GM19438 (cell line): ENCODE results near the gene USP46.

Experiments
- ATAC-seq: cut with Tn5 transposase; IDR thresholded peaks from one replicate; pipeline ENCODE4 v1.9.1; 2021; ENCODE audit warnings: low read depth; ENCODE audit not compliant: unreplicated experiment

USP46 gene

DNA sequence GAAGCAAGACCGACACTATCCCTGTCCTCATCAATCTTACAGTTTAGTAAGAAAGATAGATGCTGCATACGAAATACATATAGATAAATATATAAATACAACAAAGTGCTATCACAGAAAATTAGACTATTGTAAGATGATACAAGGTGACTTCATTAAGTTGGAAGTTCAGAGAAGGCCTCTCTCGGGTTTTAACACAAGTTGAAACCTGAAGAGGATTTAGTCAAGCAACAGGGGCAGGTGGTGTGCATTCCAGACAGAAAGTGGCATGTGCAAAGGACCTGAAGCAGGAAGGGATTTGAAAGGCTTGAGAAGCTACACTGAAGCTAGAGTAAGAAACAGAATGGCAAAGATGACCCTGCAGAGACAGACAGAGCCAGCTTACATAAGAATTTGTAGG is 36.5 kb downstream of the USP46 start:
- no peak for ATAC-seq

DNA sequence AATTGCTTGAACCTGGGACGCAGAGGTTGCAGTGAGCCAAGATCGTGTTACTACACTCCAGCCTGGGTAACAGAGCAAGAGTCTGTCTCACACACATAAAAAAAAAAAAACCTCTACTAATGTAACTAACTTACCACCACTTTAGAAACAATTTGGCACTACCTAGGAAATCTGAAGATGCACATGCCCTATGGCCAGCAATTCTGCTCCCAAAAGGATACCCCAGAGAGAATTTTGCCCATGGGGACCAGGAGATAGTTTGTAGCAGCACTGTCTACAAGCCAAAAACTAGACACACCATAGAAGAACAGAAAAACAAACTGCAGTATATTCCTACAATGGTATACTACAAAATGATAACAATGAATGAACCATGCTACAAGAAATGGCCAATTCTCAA is 37.5 kb downstream of the USP46 start:
- ATAC-seq = no peak

DNA sequence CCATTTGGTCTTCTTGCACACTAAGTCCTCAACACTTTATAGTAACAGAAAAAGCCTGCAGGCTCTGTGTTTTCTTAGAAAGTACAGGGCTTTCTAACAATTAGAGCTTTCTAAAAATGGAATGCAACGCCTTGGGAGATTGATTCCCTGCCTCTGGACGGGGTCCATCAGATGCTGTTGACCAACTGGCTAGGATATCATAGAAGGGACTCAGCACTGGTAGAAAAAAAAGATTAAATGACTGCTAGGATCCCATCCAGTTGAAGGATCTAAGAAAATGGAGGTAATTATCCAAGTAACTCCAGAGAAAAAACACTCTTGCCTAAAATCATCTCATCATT is 39.5 kb downstream of the USP46 start:
- ATAC-seq = no peak

DNA sequence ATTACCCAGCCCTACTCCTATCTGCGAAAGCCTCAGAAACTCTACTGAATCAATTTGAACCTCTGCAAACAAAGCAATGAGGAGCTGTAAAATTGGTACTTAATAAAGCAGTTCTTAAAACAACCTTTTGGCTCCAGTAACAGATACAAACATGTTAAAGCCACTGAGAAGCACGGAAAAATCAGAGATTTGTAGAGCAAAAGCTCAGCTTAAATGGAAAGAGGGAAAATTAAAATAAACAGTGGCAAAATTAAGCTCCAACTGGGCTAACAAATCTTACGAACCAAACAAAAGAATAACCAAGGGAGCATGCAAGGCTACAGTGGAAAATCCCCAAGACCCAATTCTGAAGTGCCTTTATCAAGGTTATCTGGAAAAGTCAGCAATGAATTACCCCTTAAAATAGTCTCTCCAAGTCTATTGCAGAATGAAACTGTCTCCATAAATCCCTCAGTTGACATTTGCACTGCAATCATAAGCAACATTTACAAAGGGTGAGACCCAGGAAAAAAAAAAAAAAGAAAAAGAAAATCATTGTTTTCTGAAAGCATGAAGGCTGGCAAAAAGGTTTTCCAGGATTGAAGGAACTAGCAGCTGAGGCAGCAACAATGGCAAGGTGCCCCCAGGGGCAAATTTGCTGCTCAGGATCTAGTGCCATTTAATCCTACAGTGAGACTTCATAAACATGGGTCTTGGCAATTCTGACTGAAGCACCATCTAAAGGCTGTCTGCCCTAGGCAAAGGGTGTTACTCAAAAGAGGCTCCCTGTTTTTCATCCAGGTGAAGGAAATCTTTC is 40.1 kb downstream of the USP46 start:
- no peak for ATAC-seq

DNA sequence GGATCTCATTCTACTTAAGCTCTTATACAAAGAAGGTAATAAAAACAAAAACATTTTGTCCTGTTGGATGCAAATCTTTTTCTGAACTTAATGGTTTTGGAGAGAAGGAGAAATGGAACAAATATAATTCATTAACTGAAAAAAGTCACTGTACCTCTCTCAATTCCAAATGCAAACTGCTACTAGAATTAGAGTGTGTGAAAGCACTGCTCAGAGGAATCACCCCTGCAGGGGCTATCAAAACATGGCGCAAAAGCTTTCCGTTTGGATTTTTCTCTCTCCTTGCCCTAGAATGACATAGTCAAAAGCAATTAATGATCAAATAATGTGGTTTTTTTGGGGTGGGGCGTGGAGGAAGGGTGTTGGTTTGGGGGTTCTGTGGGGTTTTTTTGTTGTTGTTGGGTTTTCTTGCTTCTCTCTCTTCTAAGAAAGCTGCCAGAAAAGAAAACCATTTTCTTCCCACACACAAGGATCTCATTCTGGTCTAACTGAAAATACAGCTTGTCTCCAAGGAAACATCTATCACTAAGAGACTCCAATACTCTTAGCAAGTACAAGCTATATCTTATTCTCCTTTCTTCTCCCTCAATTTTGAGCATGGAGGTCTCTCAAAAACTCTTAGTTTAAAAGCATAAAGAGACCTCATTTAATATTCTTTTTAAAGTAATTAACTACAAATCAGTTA is 41.6 kb downstream of the USP46 start:
- ATAC-seq = no peak

DNA sequence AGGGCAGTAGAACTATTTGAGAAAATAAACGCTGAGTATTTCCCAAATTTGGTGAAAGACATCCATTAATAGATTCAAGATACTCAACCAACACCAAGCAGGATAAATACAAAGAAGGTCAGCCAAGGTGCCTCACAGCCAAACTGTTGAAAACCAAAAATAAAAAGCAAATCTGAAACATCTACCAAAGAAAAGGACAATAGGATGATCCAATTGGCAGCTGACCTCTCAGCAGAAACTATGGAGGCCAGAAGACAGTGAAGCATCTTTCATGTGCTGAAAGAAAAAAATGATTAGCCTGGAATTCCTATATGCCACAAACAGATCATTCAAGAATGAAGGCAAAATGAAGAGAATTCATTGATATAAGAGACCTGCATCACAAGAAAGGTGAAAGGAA is 44.9 kb downstream of the USP46 start:
- ATAC-seq = no peak

DNA sequence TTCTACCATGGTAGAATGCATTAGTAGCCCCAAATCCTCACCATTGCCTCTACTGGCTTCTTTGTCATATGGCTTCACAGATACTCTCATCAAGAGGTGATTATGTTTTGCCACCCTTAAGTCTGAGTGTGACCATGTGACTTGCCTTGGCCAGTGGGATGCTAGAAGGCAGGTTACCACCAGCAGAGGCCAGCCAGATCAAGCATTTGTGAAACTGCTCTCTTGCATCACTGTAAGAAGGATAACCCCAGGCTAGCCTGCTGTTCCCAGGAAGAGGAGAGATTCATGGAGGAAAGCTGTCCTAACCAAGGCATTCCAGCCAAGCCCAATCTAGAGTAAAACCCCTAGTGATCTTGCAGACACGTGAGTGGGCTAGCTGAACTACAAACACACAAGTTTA is 46.8 kb downstream of the USP46 start:
- ATAC-seq = no peak

DNA sequence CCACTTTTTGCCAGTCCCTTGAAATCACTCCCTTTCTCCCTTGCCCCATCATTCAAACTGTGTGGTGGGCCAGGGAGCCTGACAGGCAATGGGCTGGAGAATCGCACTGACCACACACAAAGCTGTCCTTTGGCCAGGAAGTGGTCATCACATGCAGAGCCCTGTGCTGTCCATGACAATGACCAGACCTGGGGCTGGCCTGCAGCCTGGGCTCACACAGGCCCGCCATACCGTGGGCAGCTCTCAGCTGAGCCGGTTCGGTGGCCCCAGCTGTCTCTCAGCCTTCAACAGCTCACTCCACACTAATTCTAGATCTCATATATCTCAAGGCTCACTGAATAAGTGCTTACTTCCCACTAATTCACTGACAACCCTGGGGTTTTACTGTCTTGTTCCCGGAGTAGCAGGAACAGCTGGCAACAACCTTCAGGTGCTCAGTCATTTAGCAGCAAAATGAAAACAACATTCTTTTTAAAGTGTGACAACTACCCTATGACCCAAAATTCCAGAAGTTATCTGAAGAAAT is 48.0 kb downstream of the USP46 start:
- no peak for ATAC-seq

DNA sequence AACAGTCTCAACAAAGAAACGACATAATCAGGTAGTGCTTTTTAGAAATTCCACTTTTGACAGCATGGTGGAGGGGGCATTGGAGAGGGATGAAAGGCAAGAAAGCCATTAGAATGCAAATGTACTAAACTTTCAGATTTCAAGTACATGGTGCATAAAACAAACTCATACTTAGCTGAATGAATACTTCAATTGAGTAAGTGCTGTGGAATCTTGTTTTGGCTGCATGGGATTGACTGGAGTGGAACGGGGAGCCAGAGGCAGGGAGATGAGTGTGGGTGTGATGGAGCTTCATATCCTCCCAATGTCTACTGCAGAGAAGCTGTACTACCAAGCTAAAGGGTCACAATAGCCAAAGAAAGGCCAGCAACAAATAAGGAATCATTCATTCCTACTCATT is 52.4 kb downstream of the USP46 start:
- no peak for ATAC-seq

DNA sequence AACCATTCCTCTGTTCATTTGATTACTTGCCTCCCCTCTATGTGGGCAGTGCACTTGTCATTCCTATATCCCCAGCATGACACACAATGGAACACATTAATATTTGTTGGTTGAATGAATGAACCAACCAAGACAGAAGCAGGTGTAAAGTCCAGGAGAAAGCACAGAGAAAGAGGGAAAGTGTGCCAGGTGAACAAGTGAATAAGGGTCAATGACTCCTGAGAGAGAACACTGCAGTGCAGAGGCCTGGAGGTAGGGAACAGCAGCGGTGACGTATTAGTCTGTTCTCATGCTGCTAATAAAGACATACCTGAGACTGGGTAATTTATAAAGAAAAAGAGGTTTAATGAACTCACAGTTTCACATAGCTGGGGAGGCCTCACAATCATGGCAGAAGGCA is 53.1 kb downstream of the USP46 start:
- ATAC-seq = no peak

DNA sequence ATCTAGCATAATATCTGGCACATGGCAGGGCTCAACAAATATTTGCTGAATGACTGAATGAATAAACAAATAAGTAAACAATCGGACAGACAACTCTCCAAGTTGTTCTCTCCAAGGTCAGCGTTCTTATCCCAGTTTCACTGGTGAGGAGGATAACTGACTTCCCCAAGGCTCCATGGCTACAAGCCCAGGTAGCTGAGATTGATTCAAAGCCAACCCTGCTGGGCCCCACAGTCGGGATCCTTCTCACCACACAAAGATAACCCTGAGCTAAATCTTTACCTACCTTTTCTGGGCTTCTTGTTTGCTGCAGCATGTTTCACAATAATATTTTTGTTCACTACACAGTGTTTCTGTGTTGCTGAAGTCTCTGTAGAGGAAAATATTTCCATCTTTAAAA is 54.9 kb downstream of the USP46 start:
- ATAC-seq = no peak

DNA sequence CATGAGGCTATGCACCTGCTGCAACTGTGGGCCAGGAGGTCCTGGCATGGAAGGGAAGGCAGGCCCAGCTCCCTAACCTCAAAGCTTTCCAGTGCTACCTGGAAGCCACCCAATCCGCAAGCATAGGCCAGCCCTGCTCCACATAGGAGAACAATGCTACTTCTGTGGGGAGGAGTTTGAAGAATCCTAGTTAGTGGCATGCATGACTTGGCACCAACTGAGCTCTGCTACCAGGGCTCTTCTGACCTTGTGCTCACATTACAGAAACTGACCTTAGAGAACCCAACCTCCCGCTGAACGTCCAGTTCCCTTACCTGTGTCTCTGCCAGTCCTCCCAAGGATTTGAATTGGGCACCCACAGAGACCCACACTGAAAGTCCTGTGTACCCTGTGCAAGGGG is 58.8 kb downstream of the USP46 start:
- no peak for ATAC-seq

DNA sequence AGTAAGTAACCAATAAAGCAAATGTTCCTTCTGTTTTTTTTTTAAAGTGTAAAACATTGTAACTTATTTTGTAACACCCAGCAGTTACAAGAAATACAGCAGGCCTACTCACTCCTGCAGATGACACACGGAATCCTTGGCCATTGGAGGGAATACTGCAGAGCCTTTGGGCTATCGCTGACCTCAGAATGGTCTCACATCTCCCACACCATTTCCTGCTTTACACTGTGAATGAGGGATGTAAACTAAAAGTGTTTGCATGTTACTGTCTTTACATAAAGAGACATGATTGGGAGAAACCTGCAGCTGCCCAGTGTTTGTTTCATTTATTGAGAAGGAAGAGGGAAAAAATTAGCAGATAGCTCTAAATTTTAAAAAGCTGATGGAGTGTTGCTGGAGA is 64.1 kb downstream of the USP46 start:
- ATAC-seq = no peak

DNA sequence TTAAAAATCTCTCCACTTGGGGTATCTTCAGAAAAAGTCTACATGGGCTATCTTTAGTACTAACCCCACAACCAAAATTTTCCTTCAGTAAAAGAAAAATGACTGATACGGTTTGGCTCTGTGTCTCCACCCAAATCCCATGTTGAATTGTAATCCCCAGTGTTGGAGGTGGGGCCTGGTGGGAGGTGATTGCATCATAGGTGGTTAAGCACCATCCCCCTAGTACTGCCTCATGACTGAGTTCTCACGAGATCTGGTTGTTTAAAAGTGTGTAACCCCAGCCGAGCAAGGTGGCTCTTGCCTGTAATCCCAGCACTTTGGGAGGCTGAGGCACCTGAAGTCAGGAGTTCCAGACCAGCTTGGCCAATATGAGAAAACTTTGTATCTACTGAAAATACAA is 66.8 kb downstream of the USP46 start:
- ATAC-seq = no peak

DNA sequence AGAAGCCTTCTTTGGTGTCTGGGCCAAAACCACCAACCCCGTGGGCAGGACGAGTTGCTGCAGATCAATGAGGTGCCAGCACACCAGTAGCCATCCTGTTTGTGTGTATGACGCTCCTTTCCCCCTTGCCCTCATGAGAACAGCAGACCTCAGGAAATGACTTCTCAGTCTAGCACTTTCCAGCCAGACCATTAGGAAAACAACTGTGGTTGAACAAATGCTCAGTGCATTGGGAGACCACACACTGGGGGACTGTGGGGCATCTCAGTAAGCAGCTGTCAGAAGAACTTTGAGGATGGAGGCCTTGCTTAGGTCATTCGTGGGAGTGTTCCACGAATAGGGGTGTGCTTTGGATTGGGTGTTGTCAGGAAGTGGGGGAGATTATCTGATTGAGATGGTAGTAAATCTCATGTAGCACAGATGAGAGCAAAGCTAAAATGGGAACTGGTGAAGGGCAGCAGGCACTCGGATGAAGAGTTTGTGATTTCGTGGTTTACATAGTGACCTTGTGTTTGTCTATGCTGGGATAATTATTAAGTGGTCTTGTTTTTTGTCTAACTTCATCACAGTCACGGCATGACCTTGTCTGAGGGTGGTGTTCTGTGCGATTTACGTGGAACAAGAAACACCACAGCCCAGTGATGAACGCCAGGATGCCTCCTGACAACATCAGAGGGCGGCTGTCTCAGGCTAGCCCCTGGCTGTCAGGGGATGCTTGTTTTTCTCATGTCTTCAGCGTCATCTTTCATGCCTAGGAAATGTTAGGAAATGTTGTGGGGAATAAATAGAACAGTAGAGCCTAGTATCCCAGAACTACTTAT is 70.1 kb downstream of the USP46 start:
- ATAC-seq = no peak

DNA sequence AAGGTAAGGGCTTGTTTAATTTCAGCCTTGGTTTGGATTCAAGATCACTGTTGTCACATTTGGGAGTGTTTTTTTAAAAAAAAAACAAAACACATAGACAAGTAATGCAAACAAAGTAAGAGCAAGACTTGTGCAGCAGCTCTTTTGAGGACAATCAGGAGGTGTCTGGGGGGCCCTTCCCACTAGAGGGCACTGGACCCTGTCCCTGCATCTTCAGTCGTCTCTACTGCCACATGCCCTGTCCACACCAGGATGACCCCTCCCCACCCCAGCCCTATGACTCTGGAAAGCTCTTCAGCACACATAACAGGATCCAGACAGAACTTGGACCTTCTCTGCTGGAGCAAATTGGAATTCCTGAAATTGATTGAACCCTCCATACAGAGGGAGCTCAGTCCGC is 71.0 kb downstream of the USP46 start:
- ATAC-seq = no peak

DNA sequence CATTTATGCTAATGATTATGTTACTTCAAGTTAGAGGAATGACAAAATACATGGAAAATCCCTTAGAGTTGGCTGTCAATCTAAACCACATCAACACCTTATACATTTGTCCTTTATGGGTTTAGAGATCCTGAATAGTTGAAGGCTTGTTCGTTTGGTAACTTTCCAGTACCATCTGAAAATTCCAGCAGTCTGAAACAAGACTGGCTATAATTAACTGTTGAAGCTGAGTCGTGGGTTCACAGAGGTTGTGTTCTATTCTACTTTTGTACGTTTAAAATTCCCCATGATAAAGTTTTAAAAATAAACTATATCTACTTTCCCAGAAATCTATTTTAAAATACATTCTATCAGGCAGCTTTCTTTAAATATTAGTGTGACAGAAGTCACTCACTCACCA is 73.0 kb downstream of the USP46 start:
- ATAC-seq = no peak

DNA sequence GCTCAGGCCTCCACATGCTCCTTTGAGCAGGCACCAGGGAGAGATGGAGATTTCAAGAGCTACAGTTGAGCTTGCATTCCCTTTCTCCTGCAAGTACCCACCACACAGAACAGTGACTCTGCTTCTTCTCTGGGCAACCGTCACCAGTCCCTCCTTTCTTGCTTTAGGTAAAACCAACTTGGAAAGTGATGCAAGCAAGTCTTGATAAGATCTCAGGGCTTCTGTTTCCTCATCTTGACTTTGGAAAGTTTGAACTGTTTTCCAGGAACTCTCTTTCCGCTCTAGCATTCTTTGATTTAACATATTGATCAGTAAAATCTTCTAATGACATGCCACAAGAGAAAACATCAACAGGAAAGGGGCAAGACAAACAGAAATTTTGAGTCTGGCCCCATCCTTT is 73.7 kb downstream of the USP46 start:
- no peak for ATAC-seq

DNA sequence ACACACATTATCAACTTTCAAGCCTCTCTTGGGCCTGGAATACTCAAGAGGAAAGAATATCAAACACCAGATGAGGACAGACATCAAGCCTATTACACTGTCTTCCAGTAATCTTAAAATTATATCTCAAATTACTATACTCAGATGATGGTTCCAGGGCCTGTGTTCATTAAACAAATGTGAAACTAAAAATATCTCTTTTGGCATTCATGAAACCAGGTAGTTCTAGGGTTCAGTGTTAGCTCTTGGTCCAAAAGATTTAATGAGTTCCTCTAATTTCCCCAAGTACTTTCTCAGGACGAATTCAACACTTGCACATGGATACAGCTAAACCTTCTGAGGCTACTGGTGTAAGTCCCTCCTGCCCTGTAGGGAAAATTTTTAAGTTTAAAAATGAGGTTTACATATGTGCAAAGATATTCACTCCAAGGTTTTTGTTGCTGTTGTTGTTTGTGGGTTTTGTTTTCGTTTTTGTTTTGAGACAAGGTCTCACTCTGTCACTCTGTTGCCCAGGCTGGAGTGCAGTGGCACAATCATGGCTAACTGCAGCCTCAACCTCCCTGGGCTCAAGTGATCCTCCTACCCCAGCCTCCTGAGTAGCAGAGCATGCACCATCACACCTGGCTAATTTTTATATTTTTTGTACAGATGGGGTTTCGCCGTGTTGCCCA is 79.4 kb downstream of the USP46 start:
- ATAC-seq = no peak

DNA sequence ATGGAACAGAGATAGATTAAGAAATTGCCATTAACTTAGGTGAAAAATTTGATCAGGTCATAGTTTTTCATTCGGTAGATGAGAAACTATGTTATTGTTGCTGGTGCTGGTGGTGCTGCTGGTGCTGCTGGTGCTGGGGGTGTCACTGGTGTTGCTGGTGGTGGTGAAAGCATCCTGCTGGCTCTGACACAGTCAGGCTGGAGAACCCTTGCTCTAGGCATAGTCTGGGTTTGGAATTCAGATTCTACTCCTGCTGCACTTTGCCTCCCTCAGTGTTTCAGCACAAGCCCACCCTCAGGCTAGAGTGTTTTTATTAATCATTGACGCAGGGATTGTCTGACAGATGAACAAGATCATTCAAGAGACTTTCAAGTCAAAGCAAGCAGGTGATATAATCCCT is 80.2 kb downstream of the USP46 start:
- no peak for ATAC-seq

DNA sequence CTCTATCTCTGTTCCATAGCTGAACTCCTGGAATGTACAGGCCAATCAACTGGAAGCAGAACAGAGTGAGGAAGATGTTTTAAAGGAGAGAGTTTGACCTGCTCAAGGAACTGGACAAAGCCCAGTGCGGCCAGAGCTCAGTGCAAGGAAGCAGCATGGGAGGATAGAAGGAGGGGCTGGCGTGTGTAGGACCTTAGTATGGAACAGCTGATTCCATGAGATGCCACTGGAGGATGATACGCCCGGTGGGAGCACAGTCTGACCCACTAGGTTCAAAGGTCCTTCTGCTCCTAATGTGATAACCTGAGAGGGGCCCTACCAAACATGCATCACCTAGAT is 81.5 kb downstream of the USP46 start:
- ATAC-seq = no peak
